ENCODE results near the gene STX19.
"Not testable (repeated sequence)": the region's sequence is repeated elsewhere in the genome, so short reads cannot be mapped to it uniquely, and the experiment has no call there.

Gene STX19

GRCh38 chr3:94028093-94028837 is at the start of gene STX19:
TSS of gene STX19 (minus strand) at chr3:94028597. CDS start at chr3:94015269, 13,328 bp downstream.
- DNase-seq: no peak

DNA sequence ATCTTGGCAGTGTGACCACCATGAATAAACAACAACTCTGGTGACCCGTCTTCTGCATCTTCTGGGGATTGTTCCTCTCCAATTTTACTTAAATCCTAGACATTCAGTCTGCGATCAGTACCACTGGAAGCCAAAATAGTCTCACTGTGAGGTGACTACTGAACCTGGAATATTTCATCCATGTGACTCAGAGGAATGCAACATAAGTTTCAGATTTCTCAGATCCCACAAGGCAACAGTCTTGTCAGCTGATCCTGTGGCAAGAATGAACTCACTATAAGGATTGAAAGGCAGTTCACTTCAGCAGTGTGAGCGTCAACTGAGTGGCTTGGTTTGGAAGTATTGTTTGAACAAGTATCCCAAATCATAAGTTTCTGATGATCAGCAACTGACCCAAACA is 47.7 kb upstream of the STX19 start:
- DNase-seq: no peak

DNA sequence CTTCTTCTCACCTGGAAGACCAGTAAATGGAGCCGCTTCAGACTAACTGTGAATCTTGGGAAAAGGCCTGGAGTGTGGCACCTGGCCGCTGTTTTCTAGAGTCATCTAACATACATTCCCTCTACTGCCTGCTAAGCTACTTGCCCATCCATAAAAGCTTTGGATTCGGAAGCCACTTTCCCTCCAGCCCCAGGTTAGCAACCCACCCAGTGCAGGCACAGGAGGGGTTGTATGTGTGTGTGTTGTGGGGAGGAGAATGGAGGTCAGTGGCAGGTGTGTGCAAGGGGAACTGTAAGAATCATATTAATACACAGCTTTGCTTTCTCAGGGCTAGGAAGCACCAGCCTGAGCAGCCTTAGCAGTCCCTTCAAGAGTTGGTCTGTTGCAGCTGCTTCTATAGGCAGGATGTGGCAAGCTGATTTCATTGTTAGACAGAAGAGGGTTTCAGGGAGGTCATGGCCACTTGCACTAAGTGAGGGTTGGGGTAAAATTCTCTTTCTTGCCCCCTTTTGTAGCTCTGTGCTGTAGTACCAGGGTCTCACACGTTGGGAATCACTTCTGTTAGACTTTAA is 43.4 kb upstream of the STX19 start:
- no peak for DNase-seq

DNA sequence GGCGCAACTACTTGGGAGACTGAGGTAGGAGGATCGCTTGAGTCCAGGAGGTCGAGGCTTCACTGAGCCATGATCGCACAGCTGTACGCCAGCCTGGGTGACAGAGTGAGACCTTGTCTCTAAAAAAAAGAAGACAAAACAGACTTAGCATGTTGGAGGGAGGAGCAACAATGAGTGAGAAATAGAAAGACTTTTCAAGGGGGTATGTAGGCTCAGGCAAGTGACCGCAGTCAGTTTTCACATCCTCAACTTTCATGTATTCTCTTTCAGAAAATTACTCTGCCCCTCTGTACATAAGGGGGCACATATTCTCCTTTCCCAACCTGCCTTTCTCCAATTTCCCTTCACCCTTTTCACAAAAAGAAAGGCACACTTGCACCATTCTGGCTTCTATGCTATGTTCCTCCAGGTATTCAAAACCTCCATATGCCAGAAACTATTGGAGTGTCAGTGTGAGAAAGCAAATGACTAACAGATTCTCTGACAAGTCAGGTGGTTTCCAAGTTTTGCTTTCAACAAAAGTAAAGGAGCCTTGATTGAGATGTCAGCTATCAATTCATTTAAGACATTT is 42.0 kb upstream of the STX19 start:
- no peak for DNase-seq

GRCh38 chr3:94069194-94069813 is 40.9 kb upstream of the STX19 start:
- no peak for DNase-seq

DNA sequence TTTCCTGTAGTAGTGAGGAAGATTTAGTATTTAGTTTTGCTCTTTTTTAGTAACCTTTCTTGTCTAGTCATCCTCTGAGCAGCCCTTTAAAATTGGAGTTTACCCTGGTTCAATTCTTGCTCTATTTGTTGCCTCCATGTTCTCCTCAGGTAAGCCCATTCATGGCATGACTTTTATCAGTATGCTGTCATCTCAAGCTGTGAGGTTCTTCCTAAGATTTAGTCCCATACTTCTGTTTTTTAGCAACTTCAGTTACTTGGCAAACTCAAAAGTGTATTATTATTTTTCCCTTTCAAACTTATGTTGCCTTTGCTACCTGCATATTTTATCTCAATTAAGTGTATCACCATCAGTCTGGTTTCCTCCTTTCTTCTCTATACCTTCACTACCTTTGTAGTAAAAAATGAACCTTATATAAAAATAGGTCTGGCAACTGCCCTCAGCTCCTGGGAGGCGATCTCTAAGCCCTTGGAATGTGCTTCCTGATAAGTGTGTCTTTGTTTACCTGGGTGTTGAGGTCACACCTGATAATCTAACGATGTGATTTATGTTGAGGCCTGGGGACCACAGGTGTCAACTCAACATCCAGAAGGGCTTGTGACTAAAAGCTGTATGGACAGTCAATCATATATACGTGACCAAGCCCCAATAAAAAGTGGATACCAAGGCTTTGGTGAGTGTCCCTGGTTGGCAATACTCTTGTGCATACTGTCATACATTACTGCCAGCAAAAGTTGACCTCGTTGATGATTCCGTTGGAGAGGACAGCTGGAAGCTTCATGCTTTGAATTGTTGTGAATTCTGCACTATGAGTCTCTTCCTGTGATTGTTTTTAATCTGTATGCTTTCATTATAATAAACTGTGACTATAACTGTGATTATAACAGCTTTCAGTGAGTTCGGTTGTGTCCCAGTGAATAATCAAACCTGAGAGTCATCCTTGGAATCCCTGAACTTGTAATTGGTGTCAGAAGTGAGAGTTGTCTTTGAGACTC is 38.4 kb upstream of the STX19 start:
- DNase-seq: no peak

DNA sequence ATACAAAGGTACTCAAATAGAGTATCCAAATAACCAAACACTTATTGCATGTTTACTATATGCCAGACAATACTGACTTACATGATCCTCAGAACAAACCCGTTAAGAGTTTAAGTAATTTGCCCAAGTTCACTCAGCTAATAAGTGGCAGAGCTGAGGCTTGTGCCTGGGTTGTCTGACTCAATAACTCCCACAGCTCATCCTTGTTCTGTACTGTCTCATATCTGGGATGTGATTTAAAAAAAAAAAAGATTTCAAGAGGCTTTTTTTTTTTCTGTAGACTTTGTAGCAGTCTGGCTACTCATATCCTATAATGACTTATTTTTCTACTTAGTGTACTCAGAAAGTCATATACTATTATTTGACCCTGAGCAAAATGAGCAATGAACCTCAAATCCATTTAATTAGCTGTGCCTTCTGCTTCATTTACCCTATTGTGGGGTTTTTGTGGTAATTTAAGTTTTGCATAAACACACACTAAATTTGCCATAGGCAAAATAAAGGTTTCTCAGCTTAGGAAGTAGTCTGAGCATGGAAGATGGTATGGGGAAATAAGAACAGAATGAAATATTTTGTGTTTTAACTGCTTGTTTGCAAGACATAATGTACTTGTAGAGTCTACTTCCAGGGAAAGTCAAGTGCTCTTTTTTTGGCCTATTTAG is 37.6 kb upstream of the STX19 start:
- DNase-seq: no peak

GRCh38 chr3:94065122-94065521 is 36.7 kb upstream of the STX19 start:
- DNase-seq: no peak

GRCh38 chr3:94064243-94064860 is 36.0 kb upstream of the STX19 start:
- no peak for DNase-seq

- no peak for DNase-seq
Measured at GRCh38 chr3:94063496-94064119, 35.2 kb upstream of the STX19 start.

- peak; percentile 78 to 80 for DNase-seq
Measured at GRCh38 chr3:94062513-94063404, 34.4 kb upstream of the STX19 start, which contains the start of the genes DHFR2 and NSUN3. TSS of gene DHFR2 (minus strand) at chr3:94062916. CDS start at chr3:94061511, 1,405 bp downstream. TSS of gene NSUN3 (plus strand) at chr3:94063061. CDS start at chr3:94063127, 66 bp downstream.

GRCh38 chr3:94061297-94061696 is 32.9 kb upstream of the STX19 start:
- no peak for DNase-seq

DNA sequence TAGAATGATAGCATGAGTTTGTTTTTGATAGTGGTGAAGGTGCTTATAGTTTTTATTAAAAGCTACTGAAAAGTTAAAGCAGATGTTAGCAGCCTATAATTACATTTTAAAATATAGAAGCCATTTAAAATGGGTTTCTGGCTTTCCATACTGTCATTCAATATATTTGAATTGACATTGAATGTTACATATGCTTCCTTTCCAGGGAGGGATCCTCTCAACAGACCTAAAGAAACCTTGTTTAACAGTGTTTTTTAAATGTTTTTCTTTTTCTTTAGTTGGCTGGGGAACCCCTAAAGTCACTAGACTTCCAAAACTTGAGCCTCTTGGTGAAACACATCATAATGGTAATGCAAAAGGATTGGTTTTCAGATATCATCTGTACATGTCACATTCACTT is 22.1 kb upstream of the STX19 start:
- no peak for DNase-seq

DNA sequence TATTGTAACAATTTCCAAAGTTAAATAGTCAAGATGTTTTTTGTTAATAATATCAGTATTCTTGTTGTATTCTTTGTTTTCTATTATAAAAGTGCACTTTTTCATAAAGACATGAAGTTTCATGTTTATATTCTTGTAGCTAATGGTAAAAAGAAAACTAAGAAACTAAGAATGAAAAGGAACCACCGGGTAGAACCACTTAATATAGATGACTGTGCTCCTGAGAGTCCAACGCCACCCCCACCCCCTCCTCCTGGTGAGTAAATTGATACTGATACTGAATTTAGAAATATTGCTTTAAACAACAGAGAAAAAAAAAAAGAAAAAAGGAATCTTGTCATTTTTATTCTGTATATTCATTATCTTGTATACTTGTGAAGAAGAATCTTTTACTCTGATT is 20.9 kb upstream of the STX19 start:
- DNase-seq: no peak

DNA sequence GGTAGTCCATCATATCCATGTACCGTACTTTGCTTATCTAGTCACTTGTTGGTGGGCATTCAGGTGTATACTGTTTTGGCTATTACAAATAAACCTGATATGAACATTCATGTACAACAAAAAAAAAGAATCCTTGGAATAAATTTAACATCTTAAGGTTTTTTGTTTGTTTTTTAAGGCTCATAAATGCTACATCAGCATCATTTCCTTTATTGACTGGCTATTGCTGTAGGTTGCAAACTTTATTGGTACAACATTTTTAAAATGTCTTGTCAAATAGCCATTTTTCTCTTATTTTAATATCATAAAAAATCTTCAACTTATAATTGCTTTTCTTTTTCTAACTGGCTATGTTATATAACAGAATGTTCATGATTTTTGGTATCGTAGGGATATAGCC is 18.1 kb upstream of the STX19 start:
- DNase-seq: no peak

DNA sequence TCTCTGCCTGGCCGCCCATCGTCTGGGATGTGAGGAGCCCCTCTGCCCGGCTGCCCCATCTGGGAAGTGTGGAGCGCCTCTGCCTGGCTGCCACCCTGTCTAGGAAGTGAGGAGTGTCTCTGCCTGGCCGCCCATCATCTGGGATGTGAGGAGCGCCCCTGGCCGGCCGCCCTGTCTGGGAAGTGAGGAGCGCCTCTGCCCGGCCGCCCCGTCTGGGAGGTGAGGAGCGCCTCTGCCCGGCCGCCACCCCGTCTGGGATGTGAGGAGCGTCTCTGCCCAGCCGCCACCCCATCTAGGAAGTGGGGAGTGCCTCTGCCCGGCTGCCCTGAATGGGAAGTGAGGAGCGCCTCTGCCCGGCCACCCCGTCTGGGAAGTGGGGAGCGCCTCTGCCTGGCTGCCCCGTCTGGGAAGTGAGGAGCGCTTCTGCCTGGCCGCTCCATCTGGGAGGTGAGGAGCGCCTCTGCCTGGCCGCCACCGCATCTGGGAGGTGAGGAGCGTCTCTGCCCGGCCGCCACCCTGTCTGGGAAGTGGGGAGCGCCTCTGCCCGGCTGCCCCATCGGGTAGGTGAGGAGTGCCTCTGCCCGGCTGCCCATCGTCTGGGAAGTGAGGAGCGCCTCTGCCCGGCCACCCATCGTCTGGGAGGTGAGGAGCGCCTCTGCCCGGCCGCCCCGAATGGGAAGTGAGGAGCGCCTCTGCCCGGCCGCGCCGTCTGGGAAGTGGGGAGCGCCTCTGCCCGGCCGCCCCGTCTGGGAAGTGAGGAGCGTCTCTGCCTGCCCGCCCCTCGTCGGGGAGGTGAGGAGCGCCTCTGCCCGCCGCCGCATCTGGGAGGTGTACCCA is 15.9 kb upstream of the STX19 start:
- DNase-seq: not testable (repeated sequence)

DNA sequence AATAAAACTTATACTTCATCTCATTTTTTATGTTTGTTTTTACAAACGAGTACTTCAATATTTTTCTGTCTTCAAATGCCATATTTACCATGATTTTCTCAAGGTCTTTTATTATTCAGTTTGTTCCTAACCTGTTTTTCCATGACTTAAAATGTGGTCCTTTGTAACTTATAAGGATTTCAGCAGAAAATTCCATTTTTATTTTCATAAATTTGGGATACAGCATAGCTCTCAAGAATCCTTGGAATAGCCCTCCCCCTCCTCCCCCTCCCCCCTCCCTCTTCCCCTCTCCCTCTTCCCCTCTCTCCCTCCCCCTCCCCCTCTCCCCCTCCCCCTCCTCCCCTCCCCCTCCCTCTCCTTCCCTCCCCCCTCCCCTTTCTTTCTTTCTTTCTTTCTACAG is 14.9 kb upstream of the STX19 start:
- DNase-seq: no peak

DNA sequence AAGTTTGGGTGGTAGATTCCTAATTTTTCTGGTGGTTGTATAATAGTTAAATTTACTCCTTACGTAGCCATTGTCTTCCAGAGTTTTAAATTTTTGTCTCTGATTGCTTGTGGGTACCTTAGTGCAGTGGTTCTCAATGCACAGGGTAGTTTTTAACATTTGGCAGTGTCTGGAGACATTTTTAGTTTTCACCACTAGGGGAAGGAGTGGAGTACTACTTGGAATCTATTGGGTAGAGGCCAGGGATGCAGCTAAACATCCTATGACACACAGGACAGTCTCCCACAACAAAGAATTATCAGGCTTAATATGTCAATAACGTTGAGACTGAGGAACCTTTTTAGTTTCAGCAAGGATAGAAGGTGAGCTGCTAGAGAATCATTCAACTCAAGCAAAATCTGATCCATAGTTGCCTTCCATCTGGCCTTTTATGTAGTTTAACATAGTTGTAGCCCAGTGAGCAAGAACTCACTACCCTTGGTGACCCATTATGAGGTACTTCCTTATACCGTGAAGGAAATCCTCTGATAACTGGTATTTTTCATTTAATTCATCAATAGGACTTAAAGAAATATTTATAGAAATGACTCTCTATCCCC is 8.6 kb upstream of the STX19 start:
- no peak for DNase-seq

- DNase-seq: no peak
Measured at GRCh38 chr3:94026623-94027022, 1.8 kb downstream of the STX19 start.

All from activated CD4-positive, alpha-beta T cell treated with anti-CD3 and anti-CD28 coated beads for 4 hours (primary cell).